CD4-positive, alpha-beta T cell treated with Interleukin-15 for 4 hours (primary cell): ENCODE measurements around the gene MS4A18.
"Not testable (repeated sequence)": the region's sequence is repeated elsewhere in the genome, so short reads cannot be mapped to it uniquely, and the experiment has no call there.

Experiments used
- DNase-seq: peaks from one replicate; pipeline ENCODE4 v3.0.0-alpha.2; 2020; ENCODE audit warnings: low spot score

The MS4A18 gene

GRCh38 chr11:60739114-60739513, 14.6 kb downstream of the MS4A18 start:
- DNase-seq, result no peak

DNA sequence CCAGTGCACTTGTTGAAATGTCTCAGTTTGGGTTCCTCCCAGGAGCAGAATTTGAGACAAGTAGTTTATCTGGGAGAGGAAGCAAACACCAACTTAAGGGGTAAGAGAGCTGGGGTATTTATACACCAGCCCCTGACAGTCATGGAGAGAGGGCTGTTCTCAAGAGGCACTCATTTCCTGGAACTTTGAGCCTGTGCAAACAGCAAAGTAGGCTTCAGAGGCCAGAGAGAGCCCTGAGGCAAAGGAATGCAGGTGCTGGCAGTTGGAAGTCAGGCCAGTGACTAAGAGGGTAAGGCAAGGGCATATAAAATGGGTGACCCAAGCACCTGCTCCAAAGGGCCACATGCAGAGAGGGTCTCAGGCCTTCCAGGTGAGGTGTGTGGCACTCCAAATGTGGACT, 16.1 kb downstream of the MS4A18 start:
- DNase-seq, result no peak

- DNase-seq, result no peak
These were observed 16.9 kb downstream of the MS4A18 start for GRCh38 chr11:60741421-60741820.

DNA sequence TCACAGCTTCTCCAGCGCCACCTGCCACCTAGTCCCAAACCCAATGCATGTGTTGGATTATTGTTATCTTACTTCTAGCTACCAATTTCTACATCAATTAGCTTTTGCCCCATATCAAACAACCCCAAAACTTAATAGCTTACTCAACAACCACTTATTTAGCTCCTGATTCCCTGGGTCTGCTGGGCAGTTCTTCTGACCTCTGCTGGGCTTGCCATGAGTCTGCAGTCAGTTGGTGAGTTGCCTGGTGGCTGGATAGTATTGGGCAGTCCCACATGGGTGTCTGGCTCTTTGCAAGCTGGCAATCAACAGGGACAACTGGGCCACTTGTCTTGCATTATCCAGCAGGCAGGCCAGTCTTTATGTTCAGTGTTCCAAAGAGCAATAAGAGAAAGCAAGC, 18.5 kb downstream of the MS4A18 start:
- no peak for DNase-seq

DNA sequence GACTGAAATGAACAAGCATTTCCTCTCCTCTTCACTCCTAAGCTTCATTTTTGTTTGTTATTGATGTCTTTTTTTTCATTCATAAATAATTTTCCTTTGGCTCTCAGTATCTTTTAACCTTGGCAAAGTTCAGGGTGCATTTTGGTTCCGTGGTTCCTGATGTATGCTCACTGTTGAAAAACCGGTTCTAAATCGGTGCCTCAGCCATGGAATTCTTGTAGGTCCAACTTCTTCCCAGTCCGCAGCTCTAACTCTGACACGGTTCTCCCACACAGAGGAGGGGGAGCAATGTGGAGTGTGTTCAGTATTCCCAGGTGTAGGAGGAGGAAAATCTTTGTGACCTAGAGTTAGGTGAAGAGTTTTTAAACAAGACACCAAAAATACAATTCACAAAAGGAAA, 19.6 kb downstream of the MS4A18 start:
- DNase-seq, result no peak

DNA sequence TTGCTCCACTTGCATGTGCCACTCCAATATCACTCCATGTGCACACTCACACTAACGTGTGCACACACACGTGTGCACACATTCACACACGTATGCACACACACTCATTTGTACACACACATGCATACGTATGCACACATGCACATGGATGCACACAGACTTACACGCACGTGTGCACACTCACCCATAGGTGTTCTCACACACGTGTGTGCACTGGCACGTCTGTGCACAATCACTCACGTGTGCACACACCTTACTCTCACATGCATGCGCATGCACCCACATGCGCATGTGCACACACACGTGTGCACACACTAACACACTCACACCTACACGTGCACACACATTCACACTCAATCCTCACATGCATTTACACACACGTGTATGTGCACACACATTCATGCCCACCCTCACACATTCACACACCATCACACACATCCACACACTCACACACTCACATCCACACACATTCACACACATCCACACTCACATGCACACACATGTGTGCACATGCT, 22.9 kb downstream of the MS4A18 start:
- DNase-seq, result no peak

DNA sequence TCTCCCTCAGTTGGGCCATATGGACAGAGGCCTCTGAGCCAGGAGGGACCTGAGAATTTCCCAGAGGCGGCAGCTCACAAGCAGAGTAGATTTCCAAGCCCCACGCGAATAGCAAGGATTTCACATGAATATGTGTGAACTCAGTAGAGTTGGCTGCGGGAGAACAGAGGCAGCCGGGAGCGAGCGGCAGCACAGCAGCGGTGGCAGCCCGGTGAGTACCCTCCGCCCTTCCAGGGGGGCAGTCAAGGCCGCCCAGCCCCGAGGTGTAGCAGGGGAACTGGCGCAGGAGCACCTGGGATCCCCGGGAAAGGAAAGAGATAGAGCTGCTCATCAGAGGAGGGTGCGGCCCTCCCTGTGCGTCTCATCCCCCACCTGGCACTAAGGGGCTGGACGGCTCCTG, 23.7 kb downstream of the MS4A18 start:
- no peak for DNase-seq

DNA sequence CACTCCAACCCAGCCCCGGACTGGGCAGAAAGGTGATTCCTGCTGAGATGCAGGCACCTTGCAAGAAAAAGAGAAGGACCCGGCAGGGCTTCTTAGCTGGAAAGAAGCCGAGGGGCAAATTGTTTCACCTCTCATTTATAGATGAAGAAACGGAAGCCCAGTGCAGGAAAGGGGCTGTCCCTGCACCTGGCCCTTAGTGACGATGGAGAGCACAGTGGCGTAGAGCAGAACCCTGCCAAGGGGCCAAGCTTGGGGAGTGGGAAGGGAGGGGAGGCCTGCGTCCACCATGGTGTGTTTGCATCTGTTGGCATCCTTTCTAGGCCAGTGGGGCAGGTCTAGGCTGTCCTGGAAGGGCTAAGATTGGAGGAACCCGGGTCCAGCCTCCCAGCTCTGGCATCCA, 24.3 kb downstream of the MS4A18 start:
- no peak for DNase-seq

DNA sequence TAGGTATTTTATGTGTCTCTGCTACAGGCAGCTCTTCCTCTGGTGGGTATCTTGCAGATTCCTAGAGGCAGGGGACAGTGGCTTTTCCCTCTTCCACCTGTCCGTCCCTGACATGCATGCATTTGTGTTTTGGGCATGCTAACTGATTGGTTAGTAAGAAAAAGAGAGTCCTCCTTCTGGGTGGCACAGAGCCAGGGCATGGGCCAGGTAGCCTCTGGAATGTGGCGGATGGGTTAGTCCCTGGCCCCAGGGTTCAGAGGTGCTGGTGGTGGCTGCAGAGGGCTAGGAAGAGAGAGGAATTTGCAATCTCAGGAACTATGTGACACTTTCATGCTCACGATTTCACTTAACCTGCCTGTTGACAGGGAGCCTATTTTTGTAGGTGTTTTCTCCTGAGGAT, 26.4 kb downstream of the MS4A18 start:
- DNase-seq, result no peak

GRCh38 chr11:60753309-60753708, 28.8 kb downstream of the MS4A18 start:
- DNase-seq, result no peak

GRCh38 chr11:60754887-60755286, 30.4 kb downstream of the MS4A18 start:
- no peak for DNase-seq

GRCh38 chr11:60756307-60757032, 31.9 kb downstream of the MS4A18 start, which contains the start of gene MS4A15:
MS4A15 (plus strand) TSS chr11:60756867; CDS start chr11:60763734, 6,867 bp downstream.
- no peak for DNase-seq

DNA sequence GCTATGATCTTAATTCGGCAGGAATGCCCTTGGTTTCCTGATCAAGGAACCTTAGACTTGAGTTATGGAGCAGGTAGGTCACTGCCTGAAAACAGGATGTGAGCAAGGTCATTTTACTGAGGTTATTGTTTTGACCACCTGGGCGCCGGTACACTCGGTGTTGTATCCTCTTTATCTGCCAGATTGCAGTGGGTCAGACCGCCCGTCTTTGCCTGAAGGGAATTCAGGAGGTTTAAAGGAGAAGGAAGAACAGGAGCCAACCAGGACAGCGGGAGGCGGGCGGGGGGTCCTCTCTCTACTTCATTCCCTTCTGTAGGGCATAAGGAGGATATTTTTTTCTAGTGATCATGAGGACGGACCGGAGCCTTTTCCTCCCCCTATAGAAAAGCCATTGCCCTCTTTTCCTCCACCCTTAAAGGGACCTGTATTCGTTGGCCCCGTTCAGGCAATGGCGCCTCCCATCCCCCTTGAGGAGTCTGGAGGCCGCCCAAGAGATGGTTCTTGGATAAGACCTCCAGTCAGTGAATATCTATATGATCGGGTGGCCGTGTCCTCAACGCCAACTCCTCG, 32.8 kb downstream of the MS4A18 start:
- no peak for DNase-seq

- not testable (repeated sequence) for DNase-seq
These were observed 34.2 kb downstream of the MS4A18 start for GRCh38 chr11:60758671-60759070.

DNA sequence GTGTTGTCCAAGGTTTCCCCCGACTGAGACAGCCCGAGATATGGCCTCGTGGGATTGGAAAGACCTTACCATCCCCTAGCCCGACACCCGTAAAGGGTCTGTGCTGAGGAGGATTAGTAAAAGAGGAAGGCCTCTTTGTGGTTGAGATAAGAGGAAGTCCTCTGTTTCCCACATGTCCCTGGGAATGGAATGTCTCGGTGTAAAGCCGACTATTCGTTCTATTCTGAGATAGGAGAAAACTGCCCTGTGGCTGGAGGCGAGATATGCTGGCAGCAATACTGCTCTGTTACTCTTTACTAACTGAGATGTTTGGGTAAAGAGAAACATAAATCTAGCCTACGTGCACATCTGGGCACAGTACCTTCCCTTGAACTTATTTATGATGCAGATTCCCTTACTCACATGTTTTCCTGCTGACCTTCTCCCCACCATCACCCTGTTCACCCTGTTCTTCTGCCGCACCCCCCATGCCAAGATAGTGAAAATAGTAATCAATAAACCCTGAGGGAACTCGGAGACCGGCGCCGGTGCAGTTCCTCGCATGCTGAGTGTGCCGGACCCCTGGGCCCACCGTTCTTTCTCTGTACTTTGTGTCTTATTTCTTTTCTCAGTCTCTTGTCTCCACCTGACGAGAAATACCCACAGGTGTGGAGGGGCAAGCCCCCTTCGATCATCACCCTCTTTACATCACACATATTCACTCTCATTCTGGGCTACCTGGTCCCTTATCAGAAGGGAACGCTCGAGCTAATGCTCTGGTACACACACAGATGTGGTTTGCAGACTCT, 35.1 kb downstream of the MS4A18 start:
- DNase-seq, result not testable (repeated sequence)

DNA sequence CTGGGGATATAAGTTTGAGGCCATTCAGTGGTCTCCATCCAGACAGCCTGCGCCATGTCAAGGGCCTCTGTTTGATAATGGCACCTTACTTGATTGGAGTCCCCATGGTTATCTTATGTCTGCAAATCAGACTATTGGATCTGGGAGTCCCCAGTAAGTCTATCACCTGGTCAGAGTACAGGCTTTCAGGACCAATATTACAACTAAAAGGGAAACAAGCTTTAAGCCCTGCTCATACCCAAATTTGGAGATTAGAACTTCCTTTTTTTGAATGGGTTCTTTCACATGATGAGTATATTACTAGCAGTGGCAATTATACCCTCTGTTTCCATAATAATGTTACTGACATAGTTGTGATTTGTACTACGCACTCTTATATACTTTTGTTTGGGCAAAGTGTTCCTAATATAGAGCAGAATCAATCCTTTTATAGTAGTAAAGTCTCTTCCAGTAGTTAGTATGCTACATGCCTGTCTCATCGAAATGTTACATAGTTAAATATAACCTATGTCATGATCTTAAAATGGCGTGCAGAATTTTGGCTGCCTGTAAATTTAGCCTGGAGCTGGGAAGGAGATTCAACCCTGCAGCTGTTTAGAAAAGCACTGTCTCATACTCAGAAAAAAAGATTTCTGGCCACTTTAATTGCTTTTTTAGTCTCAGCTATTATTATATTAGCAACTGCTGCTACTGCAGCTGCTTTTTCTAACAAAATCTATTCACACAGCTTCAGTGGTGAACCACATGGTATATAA, 37.1 kb downstream of the MS4A18 start:
- DNase-seq, result no peak

GRCh38 chr11:60762851-60763691, 38.6 kb downstream of the MS4A18 start:
- DNase-seq, result no peak

DNA sequence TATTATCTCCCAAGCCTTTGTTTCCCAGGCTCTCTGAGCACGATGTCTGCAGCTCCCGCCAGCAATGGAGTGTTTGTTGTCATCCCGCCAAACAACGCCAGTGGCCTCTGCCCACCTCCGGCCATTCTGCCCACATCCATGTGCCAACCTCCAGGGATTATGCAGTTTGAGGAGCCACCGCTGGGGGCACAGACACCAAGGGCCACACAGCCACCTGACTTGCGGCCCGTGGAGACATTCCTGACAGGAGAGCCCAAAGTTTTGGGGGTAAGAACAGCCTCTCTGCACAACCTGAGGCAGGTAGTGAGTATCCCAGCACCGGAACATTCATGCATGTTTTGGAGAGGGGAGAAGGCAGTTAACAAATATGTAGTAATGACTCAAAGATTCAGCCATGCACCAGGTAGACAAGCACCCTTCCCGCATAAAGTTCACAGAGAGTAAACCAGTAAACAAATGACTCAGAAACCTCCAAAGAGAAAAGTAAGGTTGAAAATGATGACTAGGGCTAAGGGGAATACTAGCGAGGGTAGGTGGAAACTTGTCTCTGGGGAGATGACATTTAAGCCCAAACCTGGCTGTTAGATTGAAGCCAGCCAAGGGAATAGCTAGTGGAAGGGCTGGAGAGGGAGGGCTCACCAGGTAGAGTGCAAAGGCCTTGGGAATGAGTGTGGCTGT, 39.3 kb downstream of the MS4A18 start:
- DNase-seq, result no peak

DNA sequence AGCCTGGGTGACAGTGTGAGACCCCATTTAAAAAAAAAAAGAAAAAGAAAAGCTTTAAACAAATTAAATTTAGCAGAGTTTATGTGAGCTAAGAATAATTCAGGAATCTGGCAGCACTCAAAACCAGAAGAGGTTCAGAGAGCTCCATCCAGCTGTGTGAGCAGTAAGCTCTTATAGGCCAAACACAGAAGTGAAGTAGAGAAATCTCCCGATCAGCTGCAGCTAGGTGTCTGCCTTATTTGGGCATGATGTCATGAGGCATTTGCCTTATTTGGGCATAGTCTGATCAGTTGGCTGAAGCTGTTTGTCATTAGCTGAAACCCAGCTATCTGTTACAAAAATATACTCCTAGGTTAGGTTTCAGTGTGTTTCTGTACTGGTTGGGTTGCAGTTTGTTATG, 40.4 kb downstream of the MS4A18 start:
- DNase-seq, result no peak

GRCh38 chr11:60765355-60765754, 40.8 kb downstream of the MS4A18 start:
- no peak for DNase-seq

DNA sequence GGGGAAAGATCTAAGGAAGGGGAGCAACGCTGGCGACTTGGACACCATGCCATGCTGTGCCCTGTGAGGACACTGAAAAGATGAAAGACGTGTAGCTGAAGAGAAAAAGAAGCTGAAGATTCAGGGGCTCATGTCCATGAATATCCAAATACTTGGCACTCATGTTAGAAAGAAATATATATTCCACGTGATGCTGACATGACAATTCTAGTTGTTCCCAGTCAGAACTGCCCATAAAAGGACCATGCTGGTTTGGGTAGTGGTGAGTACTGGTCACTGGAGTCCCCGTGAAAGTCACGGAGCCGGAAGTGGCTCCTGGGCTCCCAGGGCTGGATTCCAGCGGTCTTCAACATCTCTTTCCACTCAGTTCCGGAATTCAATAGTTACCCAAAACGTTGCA, 42.0 kb downstream of the MS4A18 start:
- no peak for DNase-seq
